CD4-positive, CD25-positive, alpha-beta regulatory T cell (primary cell): ENCODE data around the gene SORCS1. TPM values are rescaled to one million over a fixed set of nuclear protein-coding genes. Genes with fewer than 3 reads are reported as not detected.

Experiments
- ATAC-seq, 2 donors: fragments of 150-1000 bp; cut with Tn5 transposase; one replicate each; pipeline ENCODE4 v1.10.0; 2021; ENCODE audit warnings: low read depth in 2 of 2, moderate number of reproducible peaks in 2 of 2, moderate library complexity in 1 of 2
- DNase-seq, 3 donors: peaks; one replicate each; pipeline versions ENCODE4 v3.0.0 to v3.0.0-alpha.2; 2012 to 2022; ENCODE audit warnings: mixed read lengths in 1 of 3
- H3K27ac ChIP-seq: one replicate; pipeline ENCODE4 v1.7.0; 2013; ENCODE audit warnings: mild to moderate bottlenecking, low read length; ENCODE audit not compliant: insufficient read depth, poor library complexity, severe bottlenecking
- H3K27me3 ChIP-seq: one replicate; pipeline ENCODE4 v1.7.0; 2013; ENCODE audit warnings: low read length; ENCODE audit not compliant: control insufficient read depth, insufficient read depth
- H3K36me3 ChIP-seq: one replicate; pipeline ENCODE4 v1.7.0; 2013; ENCODE audit warnings: mild to moderate bottlenecking, low read length, moderate library complexity; ENCODE audit not compliant: control insufficient read depth, insufficient read depth
- H3K4me1 ChIP-seq: 2 replicates; pipeline ENCODE4 v1.7.0; 2013; ENCODE audit warnings: mild to moderate bottlenecking, low read length; ENCODE audit not compliant: insufficient read depth, control insufficient read depth, poor library complexity, severe bottlenecking
- H3K4me3 ChIP-seq: one replicate; pipeline ENCODE4 v1.7.0; 2013; ENCODE audit warnings: low read depth, mild to moderate bottlenecking, low read length, moderate library complexity
- H3K9me3 ChIP-seq, 2 experiments: 1 replicate in 1 of 2; 2 replicates in 1 of 2; pipeline ENCODE4 v1.7.0; 2013; ENCODE audit warnings: low read length in 2 of 2, mild to moderate bottlenecking in 1 of 2, moderate library complexity in 1 of 2; ENCODE audit not compliant: control insufficient read depth in 2 of 2
- H3K27ac Mint-ChIP-seq, 3 donors: one replicate each; pipeline ENCODE4 v1.8.0; 2020 to 2022; ENCODE audit warnings: mild to moderate bottlenecking in 3 of 3, mixed read lengths in 3 of 3, moderate library complexity in 2 of 3
- H3K27me3 Mint-ChIP-seq: one replicate; pipeline ENCODE4 v1.8.0; 2022; ENCODE audit warnings: mild to moderate bottlenecking, mixed read lengths
- H3K36me3 Mint-ChIP-seq: one replicate; pipeline ENCODE4 v1.8.0; 2020; ENCODE audit warnings: mixed read lengths
- H3K4me1 Mint-ChIP-seq, 4 donors: one replicate each; pipeline ENCODE4 v1.8.0; 2020 to 2022; ENCODE audit warnings: mixed read lengths in 4 of 4, mild to moderate bottlenecking in 1 of 4
- H3K4me3 Mint-ChIP-seq, 4 donors: one replicate each; pipeline ENCODE4 v1.8.0; 2020 to 2022; ENCODE audit warnings: mild to moderate bottlenecking in 4 of 4, mixed read lengths in 4 of 4, moderate library complexity in 3 of 4
- H3K9me3 Mint-ChIP-seq, 7 donors: one replicate each; pipeline ENCODE4 v1.8.0; 2020 to 2022; ENCODE audit warnings: mixed read lengths in 7 of 7, mild to moderate bottlenecking in 3 of 7, moderate library complexity in 2 of 7
- polyA plus RNA-seq, 4 donors: library from polyadenylated mRNA; unstranded; fragments of 300-500 nt; fragmentation: Illumina TruSeq; gene quantifications; one replicate each; pipeline ENCODE4 v1.2.3, GENCODE V29; 2021
- total RNA-seq: library from RNA; stranded (reverse); gene quantifications from one replicate; pipeline ENCODE4 v1.2.3, GENCODE V29; 2022

SORCS1 gene
- total and polyA plus RNA-seq, 5 donors from 2014 or later: not detected

GRCh38 chr10:106714734-106715555 is 449.6 kb downstream of the SORCS1 start:
- no peak for ATAC-seq
- H3K4me3 ChIP-seq: no peak overlapping the region
- H3K27ac ChIP-seq: no peak overlapping the region
- H3K27ac Mint-ChIP-seq: no peak overlapping the region
- H3K27me3 Mint-ChIP-seq: no peaks in the 10 kb centered on the region
- no peak for DNase-seq
- no peaks in the 10 kb centered on the region for H3K27me3 ChIP-seq
- no peaks in the 10 kb centered on the region for H3K4me1 Mint-ChIP-seq
- H3K9me3 Mint-ChIP-seq: peaks cover 0 to 12% (median 5%) of the 10 kb centered on the region in 7 donors
- H3K36me3 Mint-ChIP-seq: no peaks in the 10 kb centered on the region
- H3K4me1 ChIP-seq: no peaks in the 10 kb centered on the region
- H3K4me3 Mint-ChIP-seq: no peak overlapping the region
- H3K36me3 ChIP-seq: no peaks in the 10 kb centered on the region
- no peaks in the 10 kb centered on the region for H3K9me3 ChIP-seq

- DNase-seq (no peak), ATAC-seq (no peak)
- no peak overlapping the region for H3K27ac ChIP-seq
- no peaks in the 10 kb centered on the region for H3K4me1 ChIP-seq
- H3K4me3 ChIP-seq: no peak overlapping the region
- no peaks in the 10 kb centered on the region for H3K36me3 Mint-ChIP-seq
- no peaks in the 10 kb centered on the region for H3K9me3 ChIP-seq
- H3K4me3 Mint-ChIP-seq: no peak overlapping the region
- H3K4me1 Mint-ChIP-seq: no peaks in the 10 kb centered on the region
- no peaks in the 10 kb centered on the region for H3K27me3 ChIP-seq
- no peaks in the 10 kb centered on the region for H3K27me3 Mint-ChIP-seq
- no peaks in the 10 kb centered on the region for H3K36me3 ChIP-seq
- peaks cover 0 to 8% (median 3%) of the 10 kb centered on the region in 7 donors for H3K9me3 Mint-ChIP-seq
- no peak overlapping the region for H3K27ac Mint-ChIP-seq
Observed at GRCh38 chr10:106713846-106714245, 450.7 kb downstream of the SORCS1 start.

GRCh38 chr10:106712988-106713387 is 451.5 kb downstream of the SORCS1 start:
- Histone ChIP-seq H3K9me3 (no peaks in the 10 kb centered on the region), H3K27me3 (no peaks in the 10 kb centered on the region), H3K4me3 (no peak overlapping the region), H3K27ac (no peak overlapping the region), H3K4me1 (no peaks in the 10 kb centered on the region), H3K36me3 (no peaks in the 10 kb centered on the region)
- ATAC-seq (no peak), DNase-seq (no peak)
- Mint-ChIP-seq H3K36me3 (no peaks in the 10 kb centered on the region), H3K4me3 (no peak overlapping the region), H3K9me3 (peaks cover 0 to 8% (median 3%) of the 10 kb centered on the region in 7 donors), H3K4me1 (no peaks in the 10 kb centered on the region), H3K27me3 (no peaks in the 10 kb centered on the region), H3K27ac (no peak overlapping the region)

- DNase-seq: peak in 1 of 3 donors; percentile 27
Observed at GRCh38 chr10:106711313-106711906, 453.1 kb downstream of the SORCS1 start.

GRCh38 chr10:106708506-106708905 is 456.0 kb downstream of the SORCS1 start:
- DNase-seq (no peak), ATAC-seq (no peak)
- H3K9me3 Mint-ChIP-seq: peaks cover 0 to 5% (median 2%) of the 10 kb centered on the region in 7 donors
- no peak overlapping the region for H3K27ac Mint-ChIP-seq
- Histone ChIP-seq H3K36me3 (no peaks in the 10 kb centered on the region), H3K4me3 (no peak overlapping the region), H3K27me3 (no peaks in the 10 kb centered on the region), H3K4me1 (no peaks in the 10 kb centered on the region), H3K9me3 (no peaks in the 10 kb centered on the region), H3K27ac (no peak overlapping the region)
- no peak overlapping the region for H3K4me3 Mint-ChIP-seq
- H3K36me3 Mint-ChIP-seq: no peaks in the 10 kb centered on the region
- no peaks in the 10 kb centered on the region for H3K27me3 Mint-ChIP-seq
- H3K4me1 Mint-ChIP-seq: no peaks in the 10 kb centered on the region

More at GRCh38 chr10:106711313-106711906, 453.1 kb downstream of the SORCS1 start:
- no peaks in the 10 kb centered on the region for H3K4me1 Mint-ChIP-seq
- no peak overlapping the region for H3K4me3 ChIP-seq
- H3K27me3 ChIP-seq: no peaks in the 10 kb centered on the region
- H3K27me3 Mint-ChIP-seq: no peaks in the 10 kb centered on the region
- no peaks in the 10 kb centered on the region for H3K36me3 Mint-ChIP-seq
- H3K4me1 ChIP-seq: no peaks in the 10 kb centered on the region
- H3K36me3 ChIP-seq: no peaks in the 10 kb centered on the region
- no peak overlapping the region for H3K27ac Mint-ChIP-seq
- peaks cover 0 to 5% (median 2%) of the 10 kb centered on the region in 7 donors for H3K9me3 Mint-ChIP-seq
- no peaks in the 10 kb centered on the region for H3K9me3 ChIP-seq
- H3K27ac ChIP-seq: no peak overlapping the region
- ATAC-seq: no peak
- no peak overlapping the region for H3K4me3 Mint-ChIP-seq

GRCh38 chr10:106707657-106708056 is 456.8 kb downstream of the SORCS1 start:
- no peaks in the 10 kb centered on the region for H3K27me3 ChIP-seq
- H3K4me1 Mint-ChIP-seq: no peaks in the 10 kb centered on the region
- no peak overlapping the region for H3K4me3 ChIP-seq
- ATAC-seq (no peak), DNase-seq (no peak)
- H3K9me3 ChIP-seq: no peaks in the 10 kb centered on the region
- no peaks in the 10 kb centered on the region for H3K27me3 Mint-ChIP-seq
- no peak overlapping the region for H3K27ac Mint-ChIP-seq
- no peaks in the 10 kb centered on the region for H3K4me1 ChIP-seq
- H3K36me3 ChIP-seq: no peaks in the 10 kb centered on the region
- no peak overlapping the region for H3K4me3 Mint-ChIP-seq
- no peaks in the 10 kb centered on the region for H3K36me3 Mint-ChIP-seq
- no peak overlapping the region for H3K27ac ChIP-seq
- peaks cover 0 to 5% (median 2%) of the 10 kb centered on the region in 7 donors for H3K9me3 Mint-ChIP-seq

- no peaks in the 10 kb centered on the region for H3K4me1 Mint-ChIP-seq
- H3K27me3 Mint-ChIP-seq: no peaks in the 10 kb centered on the region
- H3K27me3 ChIP-seq: no peaks in the 10 kb centered on the region
- no peaks in the 10 kb centered on the region for H3K4me1 ChIP-seq
- no peaks in the 10 kb centered on the region for H3K36me3 Mint-ChIP-seq
- no peak overlapping the region for H3K4me3 ChIP-seq
- no peak overlapping the region for H3K27ac ChIP-seq
- H3K27ac Mint-ChIP-seq: no peak overlapping the region
- ATAC-seq (no peak), DNase-seq (no peak)
- H3K4me3 Mint-ChIP-seq: no peak overlapping the region
- H3K9me3 Mint-ChIP-seq: peaks cover 0 to 5% (median 2%) of the 10 kb centered on the region in 7 donors
- no peaks in the 10 kb centered on the region for H3K36me3 ChIP-seq
- no peaks in the 10 kb centered on the region for H3K9me3 ChIP-seq
Observed at GRCh38 chr10:106706127-106706526, 458.4 kb downstream of the SORCS1 start.
